ENCODE results near the gene TMEM117.

TMEM117 gene

DNA sequence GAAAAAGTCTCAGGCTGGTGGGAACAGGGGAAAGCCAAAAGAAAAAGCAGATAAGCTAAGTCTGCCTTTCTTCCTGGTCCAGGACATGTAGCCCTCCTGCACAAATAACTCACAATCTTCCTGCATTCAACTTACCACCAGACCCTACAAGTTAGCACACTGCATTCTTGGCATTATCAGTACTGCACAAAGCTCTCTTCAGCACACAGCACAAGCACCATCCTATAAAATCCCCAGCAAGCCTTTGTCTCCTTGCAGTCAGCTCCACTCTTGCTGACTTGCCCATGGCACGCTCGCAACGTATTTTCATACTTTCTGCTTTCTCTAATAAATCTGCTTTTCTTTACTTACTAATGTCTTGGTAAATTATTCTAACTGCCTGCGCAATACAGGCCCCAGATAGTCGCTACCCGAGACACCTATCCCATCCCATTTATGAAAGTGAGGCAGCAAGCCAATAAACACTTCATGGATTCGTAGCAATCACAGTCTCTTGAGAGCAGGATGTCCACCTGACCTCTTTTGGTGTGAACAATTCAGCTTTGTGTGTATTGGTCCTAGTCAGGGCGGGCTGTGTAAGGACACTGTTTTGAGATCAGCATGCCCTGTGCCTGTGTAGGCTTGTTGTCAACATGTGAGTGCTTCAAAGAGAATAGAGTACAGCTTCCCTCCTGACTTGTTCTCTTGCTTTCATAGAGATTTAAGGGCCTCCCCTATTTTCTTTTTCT lies 49.0 kb downstream of the TMEM117 start:
- no peak for DNase-seq (ENCODE audit: low read depth)

DNA sequence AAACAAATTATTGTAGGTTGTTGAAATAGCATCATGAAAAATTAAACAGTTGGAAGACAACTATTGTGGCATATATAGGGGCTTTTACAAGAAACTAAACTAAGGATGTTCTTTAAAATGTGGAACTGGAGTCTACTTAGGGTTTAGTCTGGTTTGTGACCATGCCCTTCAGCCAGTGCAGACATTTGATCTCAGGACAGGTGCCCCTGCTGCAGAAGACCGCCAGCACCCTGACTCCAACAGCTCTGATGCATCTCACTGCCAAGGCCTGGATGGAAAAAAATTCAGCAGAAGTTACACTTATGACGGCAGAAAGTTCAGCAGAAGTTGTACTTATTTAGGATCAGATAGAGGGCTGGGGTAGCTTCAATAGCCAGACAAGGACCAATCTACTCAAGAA lies 51.5 kb downstream of the TMEM117 start:
- DNase-seq (ENCODE audit: low read depth) = no peak

DNA sequence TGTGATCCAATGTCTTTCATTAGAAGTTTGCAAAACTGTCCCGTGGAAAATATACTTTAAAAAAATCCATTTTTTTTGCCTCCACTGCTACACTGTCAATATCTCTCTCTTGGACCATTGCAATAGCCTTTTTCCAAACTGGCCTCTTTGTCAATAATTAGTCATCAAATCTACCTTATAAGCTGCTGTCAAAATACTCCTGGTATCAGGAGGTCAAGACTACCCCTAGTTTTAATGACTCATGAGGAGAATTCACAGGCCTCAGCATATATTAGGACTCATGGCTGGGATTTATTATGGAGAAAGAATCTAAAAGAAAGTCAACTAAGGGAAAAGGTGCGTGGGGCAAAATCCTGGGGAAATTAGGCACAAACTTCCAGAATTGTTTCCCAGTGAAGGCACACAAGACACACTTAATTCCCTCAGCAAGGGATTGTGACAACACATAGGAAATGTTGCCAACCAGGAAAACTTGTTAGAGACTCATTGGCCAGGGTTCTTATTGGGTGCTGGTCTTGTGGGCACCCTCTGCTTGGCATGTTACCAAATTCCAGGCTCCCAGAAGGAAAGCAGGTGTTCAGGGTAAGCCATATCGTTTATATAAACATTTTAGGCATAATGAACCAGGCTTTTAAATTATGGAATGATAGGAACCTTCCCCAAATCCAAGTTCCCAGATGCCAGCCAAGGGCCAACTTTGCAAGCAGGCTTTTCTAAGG lies 56.1 kb downstream of the TMEM117 start:
- DNase-seq (ENCODE audit: low read depth) = no peak

DNA sequence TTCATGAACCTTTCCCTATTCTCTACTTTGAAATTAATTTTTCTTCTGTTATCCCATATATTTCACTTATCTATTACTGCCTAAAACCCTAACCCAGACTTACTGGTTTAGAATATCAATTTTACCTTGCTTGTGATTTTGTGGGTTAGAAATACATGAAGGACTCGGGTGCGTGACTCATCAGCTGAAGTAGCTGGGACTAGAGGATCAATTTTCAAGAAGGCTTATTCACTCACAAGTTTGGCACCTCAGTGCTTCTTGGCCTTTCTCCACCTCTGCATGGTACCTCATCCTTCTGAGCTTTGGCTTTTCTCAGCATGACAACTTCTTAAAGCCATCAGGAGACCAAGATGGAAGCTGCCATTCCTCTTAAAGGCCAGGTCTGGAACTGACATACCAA lies 57.8 kb downstream of the TMEM117 start:
- DNase-seq (ENCODE audit: low read depth) = no peak

- DNase-seq (ENCODE audit: low read depth) = no peak
Observed at GRCh38 chr12:43895580-43896206, 59.8 kb downstream of the TMEM117 start.

- DNase-seq (ENCODE audit: low read depth) = no peak
Observed at GRCh38 chr12:43896496-43896895, 60.6 kb downstream of the TMEM117 start.

DNA sequence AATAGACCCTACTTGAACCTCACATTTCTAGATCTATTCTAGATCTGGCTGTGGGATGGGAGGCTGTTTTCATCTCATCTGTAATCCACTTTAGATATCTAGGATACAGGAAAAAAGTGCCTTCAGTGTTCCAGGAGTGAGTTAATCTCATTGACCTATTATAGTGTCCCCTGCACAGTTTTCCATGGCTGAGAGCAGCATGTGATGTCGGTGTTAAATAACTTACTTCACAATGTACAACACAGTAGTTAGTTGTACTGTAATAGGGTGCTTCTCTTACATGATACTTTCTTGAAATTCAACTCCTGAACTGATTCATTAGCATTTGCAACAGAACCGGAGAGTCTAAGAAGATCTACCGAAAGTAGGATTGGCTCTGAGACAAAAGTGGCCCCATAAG lies 62.6 kb downstream of the TMEM117 start:
- DNase-seq (ENCODE audit: low read depth) = no peak

- DNase-seq (ENCODE audit: low read depth) = no peak
Observed at GRCh38 chr12:43899574-43899973, 63.7 kb downstream of the TMEM117 start.

DNA sequence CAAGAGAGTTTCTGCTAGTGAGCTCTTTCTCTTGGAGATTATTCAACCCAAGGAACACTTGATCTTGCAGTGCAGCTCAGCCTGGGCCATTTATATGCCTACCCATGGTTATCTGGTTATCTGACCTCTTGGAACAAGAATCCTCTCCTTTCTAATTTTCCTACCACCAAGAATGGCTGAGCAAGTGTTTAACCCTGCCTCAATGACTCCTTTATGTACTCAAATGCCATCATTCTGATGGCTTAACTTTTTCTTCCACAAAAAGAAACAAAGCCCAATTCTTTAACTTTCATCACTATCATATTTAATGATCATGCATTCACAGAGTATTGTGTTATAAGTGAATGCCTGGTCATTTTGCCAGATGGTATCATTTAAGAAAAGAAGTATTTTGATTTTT lies 67.8 kb downstream of the TMEM117 start:
- no peak for DNase-seq (ENCODE audit: low read depth)

- DNase-seq (ENCODE audit: low read depth) = no peak
Observed at GRCh38 chr12:43912859-43913258, 77.0 kb downstream of the TMEM117 start.

GRCh38 chr12:43914391-43914790 lies 78.5 kb downstream of the TMEM117 start:
- no peak for DNase-seq (ENCODE audit: low read depth)

GRCh38 chr12:43914923-43915468 lies 79.1 kb downstream of the TMEM117 start:
- no peak for DNase-seq (ENCODE audit: low read depth)

GRCh38 chr12:43917896-43918295 lies 82.0 kb downstream of the TMEM117 start:
- no peak for DNase-seq (ENCODE audit: low read depth)

GRCh38 chr12:43921666-43922337 lies 85.9 kb downstream of the TMEM117 start:
- no peak for DNase-seq (ENCODE audit: low read depth)

- DNase-seq (ENCODE audit: low read depth) = no peak
Observed at GRCh38 chr12:43930032-43930431, 94.2 kb downstream of the TMEM117 start.

DNA sequence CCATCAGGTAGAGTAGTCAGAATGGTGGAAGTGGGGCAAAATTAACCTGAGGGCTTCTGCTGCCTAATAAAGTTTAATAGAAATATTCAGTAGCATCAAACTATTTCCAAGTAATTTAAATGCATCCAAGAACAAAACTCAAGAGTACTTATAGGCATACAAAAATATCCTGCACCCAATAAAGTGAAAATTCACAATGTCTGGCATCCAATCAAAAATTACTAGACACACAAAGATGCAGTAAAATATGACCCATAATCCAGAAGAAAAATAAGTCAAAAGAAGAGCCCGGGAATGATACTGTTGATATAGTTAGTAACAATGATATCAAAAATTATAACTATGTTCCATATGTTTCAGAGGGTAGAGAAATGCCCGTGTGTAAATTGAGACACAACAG lies 95.3 kb downstream of the TMEM117 start:
- no peak for DNase-seq (ENCODE audit: low read depth)

- DNase-seq (ENCODE audit: low read depth) = no peak
Observed at GRCh38 chr12:43935581-43935980, 99.7 kb downstream of the TMEM117 start.

DNA sequence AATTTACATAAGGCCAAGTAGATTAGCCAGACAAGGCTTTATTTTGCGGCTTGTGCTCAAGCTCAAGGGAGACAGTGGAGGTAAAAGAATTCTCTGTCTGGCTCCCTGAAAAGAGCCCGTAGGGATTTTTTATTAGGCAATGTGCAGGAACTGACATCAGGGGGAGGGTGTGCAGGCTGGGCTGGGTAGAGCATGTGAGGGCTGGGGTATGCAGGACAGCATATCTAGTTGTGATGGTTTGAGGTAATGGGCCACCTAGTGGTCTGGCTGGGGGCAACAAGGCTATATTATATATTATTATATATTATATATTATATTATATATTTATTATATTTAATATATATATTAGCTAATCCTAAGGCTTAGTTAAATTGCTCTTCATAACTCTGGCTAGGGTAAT lies 102.1 kb downstream of the TMEM117 start:
- no peak for DNase-seq (ENCODE audit: low read depth)

- DNase-seq (ENCODE audit: low read depth) = no peak
Observed at GRCh38 chr12:43942379-43942778, 106.5 kb downstream of the TMEM117 start.

DNA sequence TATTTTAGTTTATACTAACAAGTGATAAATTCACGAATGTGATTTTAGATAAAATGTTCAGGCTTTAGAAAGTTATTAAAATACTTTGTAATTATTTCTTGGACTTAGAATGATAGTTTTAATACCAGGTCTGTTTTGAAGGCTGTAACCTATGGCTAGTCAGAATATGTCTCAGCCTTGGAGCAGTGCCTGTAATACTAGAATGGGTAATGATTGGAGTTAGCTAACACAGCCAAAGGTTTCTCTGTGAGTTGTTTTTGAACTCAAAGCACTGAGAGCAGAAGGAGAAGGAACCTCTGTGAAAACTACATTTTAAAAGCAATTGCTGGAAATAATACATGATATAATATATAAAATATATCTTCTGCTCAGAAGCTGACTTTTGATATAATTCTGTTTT lies 110.1 kb downstream of the TMEM117 start:
- DNase-seq (ENCODE audit: low read depth) = no peak

GRCh38 chr12:43951286-43951685 lies 115.4 kb downstream of the TMEM117 start:
- DNase-seq (ENCODE audit: low read depth) = no peak

DNA sequence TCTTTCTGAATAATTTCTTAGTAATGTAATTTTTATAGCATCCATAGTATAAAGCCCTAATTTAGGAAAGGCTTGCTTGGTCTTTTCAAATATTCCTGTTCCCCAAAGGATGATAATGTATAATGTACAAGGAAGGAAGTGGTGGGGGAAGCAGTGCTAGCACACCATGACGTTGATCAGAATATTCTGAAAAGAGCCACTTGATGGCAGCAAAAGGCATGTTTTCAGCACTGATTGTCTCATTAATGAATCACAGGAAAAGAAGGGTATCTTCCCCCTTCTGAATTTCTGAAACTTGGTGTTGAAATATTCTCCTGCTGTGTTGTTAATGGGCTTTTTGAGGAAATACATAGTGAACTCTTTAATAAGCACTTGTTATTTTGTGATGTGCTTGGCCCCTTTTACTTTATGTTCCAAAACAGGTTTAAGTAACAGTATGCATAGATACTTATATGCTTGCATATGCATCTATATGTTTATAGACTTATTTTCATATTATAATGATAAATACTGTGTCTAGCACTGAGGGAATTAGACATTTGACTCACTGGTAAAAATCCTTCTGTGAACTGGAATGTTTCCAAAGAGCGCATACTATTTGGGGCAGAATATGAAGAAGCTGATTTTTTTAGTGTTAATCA lies 122.0 kb downstream of the TMEM117 start:
- DNase-seq (ENCODE audit: low read depth) = no peak
